Esophagus muscularis mucosa (tissue), 3 donors: ENCODE measurements around the gene EYA4.

Experiments used
- POLR2A ChIP-seq: fragments of 450-650 bp; IDR thresholded peaks from one replicate; pipeline ENCODE4 v1.6.1; 2017; ENCODE audit warnings: antibody characterized with exemption, moderate library complexity, mild to moderate bottlenecking, low read depth
- TF ChIP-seq, protein P1 (sequence below), 3 experiments: fragments of 200-600 bp in 2 of 3; fragments of 450-650 bp in 1 of 3; sonication (generic) in 2 of 3; IDR thresholded peaks; one replicate each; pipeline ENCODE4 v1.5.1; 2017 to 2019; ENCODE audit warnings: antibody characterized with exemption in 3 of 3, mild to moderate bottlenecking in 2 of 3, moderate library complexity in 1 of 3

DNA sequence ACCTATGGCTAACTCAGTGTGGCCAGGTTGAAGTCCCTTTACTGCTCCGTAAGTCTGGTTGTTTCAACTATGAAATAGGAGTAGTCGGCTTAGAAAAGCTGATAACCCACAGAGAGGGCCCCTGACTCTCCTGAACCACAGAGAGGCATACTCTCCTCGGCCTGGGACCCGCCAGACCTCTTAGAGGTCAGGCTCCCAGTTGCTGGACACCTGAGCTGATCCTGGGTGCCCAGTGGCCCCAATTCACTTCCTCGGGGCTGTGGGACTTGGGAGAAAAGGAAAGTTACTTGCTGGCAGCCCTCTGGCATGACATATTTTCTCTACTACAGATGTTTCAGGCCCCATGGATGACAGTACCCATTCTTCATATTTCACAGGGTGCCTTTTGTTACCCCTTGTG is 34.2 kb upstream of the EYA4 start:
- TF ChIP-seq, protein P1, sequence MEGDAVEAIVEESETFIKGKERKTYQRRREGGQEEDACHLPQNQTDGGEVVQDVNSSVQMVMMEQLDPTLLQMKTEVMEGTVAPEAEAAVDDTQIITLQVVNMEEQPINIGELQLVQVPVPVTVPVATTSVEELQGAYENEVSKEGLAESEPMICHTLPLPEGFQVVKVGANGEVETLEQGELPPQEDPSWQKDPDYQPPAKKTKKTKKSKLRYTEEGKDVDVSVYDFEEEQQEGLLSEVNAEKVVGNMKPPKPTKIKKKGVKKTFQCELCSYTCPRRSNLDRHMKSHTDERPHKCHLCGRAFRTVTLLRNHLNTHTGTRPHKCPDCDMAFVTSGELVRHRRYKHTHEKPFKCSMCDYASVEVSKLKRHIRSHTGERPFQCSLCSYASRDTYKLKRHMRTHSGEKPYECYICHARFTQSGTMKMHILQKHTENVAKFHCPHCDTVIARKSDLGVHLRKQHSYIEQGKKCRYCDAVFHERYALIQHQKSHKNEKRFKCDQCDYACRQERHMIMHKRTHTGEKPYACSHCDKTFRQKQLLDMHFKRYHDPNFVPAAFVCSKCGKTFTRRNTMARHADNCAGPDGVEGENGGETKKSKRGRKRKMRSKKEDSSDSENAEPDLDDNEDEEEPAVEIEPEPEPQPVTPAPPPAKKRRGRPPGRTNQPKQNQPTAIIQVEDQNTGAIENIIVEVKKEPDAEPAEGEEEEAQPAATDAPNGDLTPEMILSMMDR (IDR thresholded peaks at IDR 0.05), result no peak
- no peak for TF ChIP-seq POLR2A
